ENCODE results near the gene FADS1. TPM values are rescaled to one million over a fixed set of nuclear protein-coding genes. Genes with fewer than 3 reads are reported as not detected.

FADS1 gene
- total and polyA plus RNA-seq, 2 of the 13 experiments (the other 11 are each of a cell fraction or from before 2014, with no cell fraction given) = 91.8 to 108 TPM

GRCh38 chr11:61814958-61815789 is 1.6 kb downstream of the FADS1 start (continued):
- TF ChIP-seq POLR2A (IDR thresholded peaks at IDR 0.05; ENCODE audit: insufficient read depth in 1 of 2, low read depth in 2 of 2, low read length in 2 of 2) (peak in 1 of 2 experiments; percentile 86; a peak in 2 of 4 replicates), ZZZ3 (CRISPR knock-in tag; IDR thresholded peaks at IDR 0.05; ENCODE audit: borderline replicate concordance) (no peak), PAX8 (CRISPR knock-in tag; IDR thresholded peaks at IDR 0.05; ENCODE audit: borderline replicate concordance) (no peak), CERS6 (CRISPR knock-in tag; IDR thresholded peaks at IDR 0.05) (no peak), ZNF10 (CRISPR knock-in tag; IDR thresholded peaks at IDR 0.05; ENCODE audit: borderline replicate concordance, low read depth) (no peak), ZNF781 (CRISPR knock-in tag; IDR thresholded peaks at IDR 0.05; ENCODE audit: borderline replicate concordance, not compliant biosample characterization) (peak; percentile 93), CBFB (CRISPR knock-in tag; IDR thresholded peaks at IDR 0.05) (no peak), ZBTB21 (CRISPR knock-in tag; IDR thresholded peaks at IDR 0.05) (no peak), ZBTB8A (CRISPR knock-in tag; IDR thresholded peaks at IDR 0.05; ENCODE audit: borderline replicate concordance, low read depth) (no peak), ZNF337 (CRISPR knock-in tag; IDR thresholded peaks at IDR 0.05; ENCODE audit: borderline replicate concordance, low read depth) (no peak), CCDC6 (CRISPR knock-in tag; IDR thresholded peaks at IDR 0.05) (peak; percentile 85; the same call in 1 of the 2 replicates), TAF15 (IDR thresholded peaks at IDR 0.05; ENCODE audit: low read depth, low read length, poor library complexity, severe bottlenecking) (no peak), ZBTB46 (CRISPR knock-in tag; IDR thresholded peaks at IDR 0.05; ENCODE audit: borderline replicate concordance) (no peak), ZNF432 (CRISPR knock-in tag; IDR thresholded peaks at IDR 0.05; ENCODE audit: borderline replicate concordance) (no peak), ZNF567 (CRISPR knock-in tag; IDR thresholded peaks at IDR 0.05; ENCODE audit: borderline replicate concordance) (peak; percentile 64; the same call in 1 of the 2 replicates), REPIN1 (CRISPR knock-in tag; IDR thresholded peaks at IDR 0.05; ENCODE audit: borderline replicate concordance, low read depth) (0 out of 2 replicates have a peak, but pooled peaks have one; percentile 65), ATF7 (IDR thresholded peaks at IDR 0.05) (no peak), ATF7 (CRISPR knock-in tag; IDR thresholded peaks at IDR 0.05) (no peak; the same call in 1 of the 2 replicates), KLF13 (CRISPR knock-in tag; IDR thresholded peaks at IDR 0.05) (no peak), PREB (CRISPR knock-in tag; IDR thresholded peaks at IDR 0.05) (no peak; the same call in 1 of the 2 replicates), ZKSCAN1 (IDR thresholded peaks at IDR 0.05; ENCODE audit: low read length) (no peak), POLR2AphosphoS2 (IDR thresholded peaks at IDR 0.05; ENCODE audit: low read depth, low read length) (peak; percentile 47; the same call in 1 of the 2 replicates), RAD51 (IDR thresholded peaks at IDR 0.05; ENCODE audit: borderline replicate concordance) (no peak), GFI1 (CRISPR knock-in tag; IDR thresholded peaks at IDR 0.05; ENCODE audit: borderline replicate concordance) (0 out of 2 replicates have a peak, but pooled peaks have one; percentile 76), CENPT (CRISPR knock-in tag; IDR thresholded peaks at IDR 0.05; ENCODE audit: low read depth) (no peak), TCF7 (IDR thresholded peaks at IDR 0.05; ENCODE audit: low read depth) (no peak), FOXJ3 (CRISPR knock-in tag; IDR thresholded peaks at IDR 0.05; ENCODE audit: borderline replicate concordance) (peak; percentile 61), MTF1 (CRISPR knock-in tag; IDR thresholded peaks at IDR 0.05) (no peak)

All from HepG2 (cell line).